Muscle of back (tissue), 11 donors: Measurements from ENCODE around the gene HOXC10. TPM values are rescaled to one million over a fixed set of nuclear protein-coding genes. Genes with fewer than 3 reads are reported as not detected.

Source experiments
- DNase-seq, 3 donors: peaks; one replicate each; pipeline versions ENCODE4 v3.0.0 to v3.0.0-alpha.2; 2013
- polyA plus RNA-seq, 10 donors: library from polyadenylated mRNA; unstranded; fragments of 120-200 nt; gene quantifications; one replicate each; pipeline ENCODE4 v1.2.1, GENCODE V29; 2013; ENCODE audit not compliant: insufficient read length in 10 of 10

Gene HOXC10
- polyA plus RNA-seq, 10 donors = 0.33 to 55.3 (median 28.8) TPM; not detected in 2

DNA sequence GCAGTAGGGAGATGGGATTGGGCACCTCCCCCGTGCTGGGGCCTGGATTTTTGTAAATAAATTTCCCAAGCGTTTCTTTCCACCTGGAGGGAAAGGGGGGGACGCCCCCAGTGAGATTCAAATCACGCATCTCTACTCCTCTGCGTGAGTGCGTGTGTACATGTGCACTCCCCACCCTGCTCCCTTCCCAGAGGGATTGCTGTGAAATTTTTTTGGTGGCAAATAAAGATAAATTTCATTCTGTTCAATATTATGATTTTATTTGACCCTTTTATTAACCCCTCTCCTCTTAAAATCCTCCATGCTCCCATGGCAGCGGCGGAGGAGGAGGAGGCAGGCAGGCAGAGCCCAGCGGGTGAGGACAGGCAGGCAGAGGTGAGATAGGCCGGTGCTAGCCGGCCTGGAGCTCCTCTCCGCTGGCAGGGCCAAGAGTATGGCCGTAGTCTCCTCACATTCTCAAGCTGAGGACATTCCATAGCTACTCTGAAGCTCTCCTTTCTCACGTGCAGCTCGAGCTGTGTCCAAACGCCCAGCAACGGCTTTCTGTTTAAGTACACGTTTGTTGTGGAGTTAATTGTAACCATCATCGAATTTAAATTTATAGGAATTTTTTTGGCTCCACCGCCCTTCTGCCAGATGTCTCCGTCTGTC lies 8.6 kb upstream of the HOXC10 start:
- peak in 1 of 3 donors; percentile 93 for DNase-seq

DNA sequence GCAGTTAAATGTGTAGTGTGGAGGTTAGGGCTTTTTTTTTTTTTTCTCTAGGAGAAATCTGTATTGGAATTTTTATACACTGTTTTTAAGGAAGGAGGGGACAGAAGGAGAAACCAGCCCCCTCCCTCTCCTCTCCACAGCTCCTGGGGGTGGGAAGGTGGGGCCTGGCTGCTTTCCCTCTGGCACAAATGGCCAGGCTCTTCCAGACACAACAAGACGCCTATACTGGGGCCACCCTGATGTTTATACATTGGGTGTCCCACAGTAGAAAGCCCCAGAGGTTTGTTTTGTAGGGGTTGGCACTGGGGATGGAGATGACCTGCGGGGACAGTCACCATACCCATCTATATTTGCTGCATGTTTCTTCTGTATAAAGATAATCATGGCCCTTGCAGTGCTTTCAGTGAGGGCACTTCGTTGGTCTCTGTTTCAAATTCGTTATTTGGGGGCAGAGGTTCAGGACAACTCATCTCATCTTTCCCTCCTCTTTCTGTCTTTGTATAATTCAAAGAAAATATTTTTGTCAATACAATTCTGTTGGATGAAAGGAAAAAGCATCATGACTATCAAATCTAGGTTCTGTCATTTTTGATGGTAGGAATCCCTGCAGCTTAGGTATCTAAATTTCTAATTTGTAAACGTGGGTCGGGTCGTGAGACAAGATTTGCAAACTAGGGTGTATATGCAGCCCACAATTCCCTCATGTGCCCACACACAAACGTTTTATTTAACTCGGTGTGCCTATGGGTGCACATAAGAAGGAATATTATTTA lies 7.9 kb upstream of the HOXC10 start:
- DNase-seq = no peak

GRCh38 chr12:53977596-53978445 lies 7.1 kb upstream of the HOXC10 start:
- no peak for DNase-seq

- DNase-seq = no peak
Measured at GRCh38 chr12:53978477-53979356, 6.2 kb upstream of the HOXC10 start.

DNA sequence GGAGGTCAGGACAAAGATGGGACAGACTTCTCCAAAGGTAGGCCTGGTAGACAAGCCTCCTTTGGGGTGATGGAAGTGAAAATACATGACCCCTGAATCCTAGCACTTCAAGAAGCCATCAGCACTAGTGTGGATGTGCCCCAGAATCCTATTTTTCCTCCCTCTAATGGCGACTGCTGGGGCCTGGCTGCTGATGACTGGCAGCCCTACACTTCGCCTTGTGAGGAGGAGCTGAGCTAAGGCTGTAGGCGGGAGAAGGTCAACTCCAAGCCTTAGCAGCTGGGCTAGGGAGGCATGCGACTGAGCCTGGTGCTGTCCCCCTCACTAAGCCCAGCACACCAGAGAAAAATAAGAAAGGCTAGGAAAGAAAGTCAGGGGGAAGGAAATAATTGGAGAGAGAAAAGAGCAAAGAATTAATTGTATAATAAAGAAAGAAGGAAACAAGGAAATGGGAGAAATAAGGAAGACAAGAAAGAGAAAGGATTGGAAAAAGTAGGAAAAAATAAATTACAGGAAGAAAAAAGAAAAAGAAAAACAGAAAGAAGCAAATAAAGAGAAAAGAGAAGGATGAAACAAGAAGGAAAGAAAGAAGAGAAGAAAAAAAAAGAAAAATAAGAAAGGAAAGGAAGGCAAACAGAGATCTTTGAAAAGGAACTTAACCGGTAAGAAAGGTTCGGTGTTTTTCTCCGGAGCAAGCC lies 4.7 kb upstream of the HOXC10 start:
- DNase-seq = peak in 1 of 3 donors; percentile 84

DNA sequence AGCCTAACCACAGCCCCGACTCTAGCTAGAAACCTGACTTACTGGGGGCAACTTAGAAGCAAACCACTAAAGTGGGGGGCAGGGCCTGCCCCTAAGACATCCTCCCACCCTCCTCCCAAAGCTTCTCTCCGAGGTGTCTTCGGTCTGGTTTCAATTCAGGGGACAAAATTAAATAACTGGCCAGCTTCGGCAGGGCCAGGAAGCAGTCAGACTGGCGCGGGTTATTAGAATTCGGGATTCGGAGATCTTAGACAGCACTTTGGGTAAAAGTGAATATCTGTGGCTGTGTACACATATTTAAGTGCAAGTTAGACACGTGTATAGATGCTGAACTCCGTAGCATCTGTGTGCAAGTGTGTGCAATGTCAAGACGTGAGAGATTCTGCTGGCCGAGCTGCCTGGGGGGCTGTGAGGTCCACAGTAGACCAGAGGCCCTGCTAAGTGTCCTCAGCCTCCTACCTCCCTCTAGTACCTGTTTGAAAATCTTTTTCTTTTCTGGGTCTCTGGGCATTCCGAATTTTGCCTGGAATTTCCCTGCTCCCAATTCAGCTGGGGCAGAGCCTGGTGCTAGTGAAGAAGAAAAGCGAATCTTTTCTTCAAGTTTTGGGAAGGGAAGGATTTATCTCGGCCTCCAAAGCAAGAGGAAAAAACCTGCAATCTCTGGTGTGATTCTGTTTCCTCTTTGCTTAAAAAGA lies 4.0 kb upstream of the HOXC10 start:
- DNase-seq = peak in 1 of 3 donors; percentile 86

DNA sequence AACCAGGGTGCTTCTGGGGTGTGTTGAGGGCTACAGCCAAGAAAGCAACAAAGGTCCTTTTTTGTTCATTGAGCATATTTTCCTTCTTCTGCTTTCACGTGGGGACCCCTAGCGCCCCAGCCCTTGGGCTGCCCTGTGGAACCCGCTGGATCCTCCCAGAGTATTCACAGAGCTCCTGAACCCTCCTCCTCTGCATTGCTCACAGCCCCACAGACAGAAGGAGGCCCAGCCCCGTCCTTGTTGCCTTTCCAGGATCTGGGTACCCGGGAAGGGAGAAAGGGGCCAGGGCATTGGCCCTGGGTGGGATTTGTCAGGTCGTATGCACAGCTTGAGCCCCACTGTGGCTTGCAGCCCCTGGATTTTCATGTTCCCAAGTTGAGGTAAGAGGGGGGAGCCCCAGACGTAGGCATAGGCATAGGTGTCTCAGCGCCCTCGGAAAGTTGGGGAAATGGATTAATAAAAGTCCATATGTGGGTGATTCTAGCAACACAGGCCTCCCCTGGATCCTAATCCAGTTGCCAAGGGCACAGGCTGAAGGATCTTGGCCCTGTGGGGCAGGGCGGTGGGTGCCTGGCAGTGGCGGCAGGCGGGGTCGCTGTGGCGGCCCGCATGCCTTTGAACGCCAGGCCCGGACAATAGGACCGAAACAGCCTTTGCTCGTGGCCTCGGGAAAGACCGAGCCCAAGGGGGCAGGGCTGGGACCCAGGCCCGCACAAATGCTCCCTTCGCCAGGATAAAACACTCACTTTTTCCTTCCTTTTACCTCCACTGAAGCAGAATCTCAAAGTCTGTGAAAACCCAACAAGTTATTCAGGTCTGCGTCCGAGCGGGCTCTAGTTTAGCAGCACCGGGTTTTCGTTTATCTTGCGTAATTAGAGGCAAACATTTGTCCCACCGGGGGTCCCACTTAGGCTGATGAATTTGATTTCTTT lies 3.0 kb upstream of the HOXC10 start:
- peak in 1 of 3 donors; percentile 89 for DNase-seq

GRCh38 chr12:53982648-53983567 lies 2.0 kb upstream of the HOXC10 start:
- DNase-seq = no peak

- DNase-seq = no peak
Measured at GRCh38 chr12:53983568-53983949, 1.4 kb upstream of the HOXC10 start.

DNA sequence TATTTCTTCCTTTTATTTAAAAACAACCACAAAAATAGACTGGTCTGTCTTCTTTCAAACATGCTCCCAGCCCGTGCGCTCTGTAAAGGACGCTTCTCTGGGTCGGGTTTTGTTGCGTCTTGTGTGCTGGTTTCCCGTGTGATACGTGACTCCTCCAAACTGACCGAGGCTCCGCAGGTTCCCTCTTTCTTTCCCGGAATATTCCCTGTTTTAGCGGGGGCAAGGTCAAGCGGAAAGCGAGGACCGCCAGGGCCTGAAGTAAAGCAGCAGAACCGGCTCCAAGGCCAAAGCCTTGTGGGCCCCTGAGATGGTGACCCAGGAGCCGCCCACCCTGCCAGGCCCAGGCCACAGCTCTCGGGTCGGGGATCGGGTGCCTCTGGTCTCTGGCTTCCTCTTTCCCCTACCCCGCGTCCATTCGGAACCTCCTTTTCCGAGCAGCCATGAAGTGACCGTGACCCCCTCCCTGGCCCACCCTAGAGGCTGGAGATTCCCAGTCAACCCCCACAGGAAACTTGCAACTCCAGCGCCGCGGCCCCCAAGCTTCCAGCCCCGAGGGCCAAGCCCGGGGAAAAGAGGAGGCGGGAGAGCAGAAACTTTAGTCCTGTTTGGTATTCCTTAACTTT lies 885 bp upstream of the HOXC10 start:
- DNase-seq = peak in 1 of 3 donors; percentile 88

GRCh38 chr12:53985692-53985993 lies 697 bp downstream of the HOXC10 start:
- DNase-seq = no peak

DNA sequence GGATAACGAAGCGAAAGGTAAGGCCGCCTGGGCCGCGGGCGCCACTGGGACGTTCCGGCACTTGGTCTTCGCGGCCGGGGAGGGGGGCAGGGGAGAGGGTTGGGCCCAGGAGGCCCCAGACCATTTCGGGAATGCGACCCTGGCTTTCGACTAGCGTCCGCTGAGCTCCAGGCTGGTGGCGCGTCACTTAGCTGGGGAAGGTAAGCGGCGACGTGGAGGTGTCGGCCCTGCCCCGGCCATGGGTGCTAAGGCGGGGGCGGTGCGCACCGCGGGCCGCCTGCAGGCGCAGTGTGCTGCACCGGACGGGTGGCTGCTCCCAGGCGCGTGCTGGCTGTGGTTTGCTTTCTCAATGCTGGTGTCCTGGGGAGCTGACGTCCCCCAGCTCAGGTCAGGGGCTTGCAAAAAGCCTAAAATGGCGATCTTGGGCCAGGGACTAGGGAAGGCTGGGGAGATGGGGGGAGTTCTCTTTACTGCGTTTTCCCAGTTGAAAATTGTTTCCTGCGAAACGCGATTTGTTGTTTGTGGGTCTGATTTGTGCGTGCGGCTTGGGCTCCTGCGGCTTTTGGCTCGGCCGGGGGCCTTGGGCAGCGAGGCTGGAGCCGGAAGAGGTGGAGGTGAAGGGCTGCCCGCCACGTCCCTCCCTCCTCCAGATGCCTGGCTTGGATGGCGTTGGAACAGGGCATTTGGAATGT lies 1.2 kb downstream of the HOXC10 start:
- peak in 1 of 3 donors; percentile 84 for DNase-seq

GRCh38 chr12:53986686-53987483 lies 1.9 kb downstream of the HOXC10 start:
- no peak for DNase-seq

GRCh38 chr12:53987787-53988230 lies 2.9 kb downstream of the HOXC10 start:
- peak in 1 of 3 donors; percentile 68 for DNase-seq

GRCh38 chr12:53988541-53989226 lies 3.7 kb downstream of the HOXC10 start:
- DNase-seq = no peak
